MG63 (cell line): Measurements from ENCODE around the gene RNF17. TPM values are rescaled to one million over a fixed set of nuclear protein-coding genes. Genes with fewer than 3 reads are reported as not detected.

Source experiments
- DNase-seq: peaks from one replicate; pipeline ENCODE4 v3.0.0-alpha.2; 2020
- H3K27me3 ChIP-seq: fragments of 250-450 bp; sonication (Bioruptor Pico); 2 replicates; pipeline ENCODE4 v1.5.1; 2020; ENCODE audit warnings: mild to moderate bottlenecking, moderate library complexity
- H3K36me3 ChIP-seq: fragments of 250-450 bp; sonication (Bioruptor Pico); 2 replicates; pipeline ENCODE4 v1.5.1; 2020; ENCODE audit warnings: mild to moderate bottlenecking, moderate library complexity
- H3K4me3 ChIP-seq: fragments of 250-450 bp; sonication (Bioruptor Pico); 2 replicates; pipeline ENCODE4 v1.5.1; 2020; ENCODE audit warnings: mild to moderate bottlenecking, moderate library complexity
- H3K9me3 ChIP-seq: fragments of 250-450 bp; sonication (Bioruptor Pico); 2 replicates; pipeline ENCODE4 v1.5.1; 2020; ENCODE audit warnings: mild to moderate bottlenecking, moderate library complexity
- total RNA-seq: library from RNA; depleted of rRNA; stranded (reverse); fragments of >200 nt; shearing (Covaris generic); gene quantifications from 2 replicates; pipeline ENCODE4 v1.2.3, GENCODE V29; 2014; ENCODE audit warnings: low replicate concordance

RNF17 gene
- total RNA-seq, 1 experiment from 2014 or later, result not detected

GRCh38 chr13:24870380-24870760 lies 106.4 kb downstream of the RNF17 start:
- H3K27me3 ChIP-seq, result no peaks in the 10 kb centered on the region
- no peak for DNase-seq
- H3K9me3 ChIP-seq, result no peaks in the 10 kb centered on the region

GRCh38 chr13:24875566-24875965 lies 111.6 kb downstream of the RNF17 start:
- no peaks in the 10 kb centered on the region for H3K36me3 ChIP-seq
- DNase-seq, result no peak
- no peak overlapping the region for H3K4me3 ChIP-seq
- no peaks in the 10 kb centered on the region for H3K9me3 ChIP-seq
- no peaks in the 10 kb centered on the region for H3K27me3 ChIP-seq

More at GRCh38 chr13:24870380-24870760, 106.4 kb downstream of the RNF17 start:
- H3K36me3 ChIP-seq, result no peaks in the 10 kb centered on the region
- H3K4me3 ChIP-seq, result no peak overlapping the region

DNA sequence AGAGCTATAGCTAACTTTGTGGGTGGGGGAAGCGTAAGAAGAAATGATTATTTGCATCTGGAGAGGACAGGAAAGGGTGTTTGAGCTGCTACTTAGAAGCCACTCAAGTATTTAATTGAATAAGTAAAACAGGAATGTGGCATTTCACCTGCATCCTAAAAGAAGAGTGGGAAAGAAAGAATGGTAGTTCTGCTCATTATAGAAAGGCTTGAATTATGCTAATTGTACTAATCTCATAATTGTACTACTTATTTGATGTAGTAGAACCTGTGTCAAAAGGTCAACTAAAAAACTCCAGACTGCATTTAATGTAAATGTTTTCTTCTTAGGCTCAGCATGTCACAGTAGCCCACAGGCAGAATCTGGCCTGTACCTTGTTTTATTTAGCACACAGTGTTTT lies 113.6 kb downstream of the RNF17 start:
- DNase-seq, result no peak
- H3K36me3 ChIP-seq, result no peaks in the 10 kb centered on the region
- H3K27me3 ChIP-seq, result no peaks in the 10 kb centered on the region
- H3K9me3 ChIP-seq, result no peaks in the 10 kb centered on the region
- H3K4me3 ChIP-seq, result no peak overlapping the region

DNA sequence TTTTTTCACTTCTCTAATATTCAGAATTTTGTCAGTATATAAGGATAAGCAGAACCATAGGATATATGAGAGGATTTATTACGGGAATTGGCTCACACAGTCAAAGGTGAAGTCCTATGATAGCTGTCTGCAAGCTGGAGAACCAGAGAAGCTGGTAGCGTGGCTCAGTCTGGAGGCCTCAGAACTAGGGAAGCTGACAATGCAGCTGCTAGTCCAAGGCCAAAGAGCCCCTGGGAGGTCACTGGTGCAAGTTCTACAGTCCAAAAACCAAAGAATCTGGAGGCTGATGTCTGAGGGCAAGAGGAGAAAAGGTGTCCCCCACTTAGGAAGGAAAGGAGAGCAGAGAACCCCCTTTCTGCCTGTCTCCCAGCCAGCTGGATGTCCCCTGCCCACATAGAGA lies 114.4 kb downstream of the RNF17 start:
- Histone ChIP-seq H3K36me3 (peaks cover under 1% of the 10 kb centered on the region; the same call in 1 of the 2 replicates), H3K27me3 (no peaks in the 10 kb centered on the region), H3K9me3 (no peaks in the 10 kb centered on the region), H3K4me3 (no peak overlapping the region)
- DNase-seq, result no peak

DNA sequence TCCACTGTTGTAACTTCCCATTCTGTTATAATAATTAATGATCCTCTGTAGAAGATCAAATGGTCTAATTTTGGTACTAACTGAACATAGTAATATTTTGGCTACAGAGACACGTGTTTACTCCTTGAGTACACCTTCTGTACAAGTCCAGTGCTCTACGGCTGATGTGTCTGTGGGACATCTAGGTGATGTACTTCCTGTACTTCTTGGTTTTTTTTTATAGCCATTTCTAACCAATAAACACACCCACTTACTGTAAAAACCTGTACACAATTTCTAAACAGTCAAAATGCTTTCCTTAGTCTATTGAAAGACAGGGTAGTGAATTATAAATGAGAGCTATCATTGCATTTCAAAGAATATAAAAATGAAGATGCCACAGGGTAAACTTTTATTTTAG lies 118.7 kb downstream of the RNF17 start:
- Histone ChIP-seq H3K4me3 (no peak overlapping the region), H3K9me3 (no peaks in the 10 kb centered on the region), H3K36me3 (peaks cover 24% of the 10 kb centered on the region), H3K27me3 (no peaks in the 10 kb centered on the region)
- DNase-seq, result no peak

GRCh38 chr13:24887759-24888158 lies 123.8 kb downstream of the RNF17 start:
- DNase-seq, result no peak
- H3K27me3 ChIP-seq, result no peaks in the 10 kb centered on the region
- no peak overlapping the region for H3K4me3 ChIP-seq
- H3K36me3 ChIP-seq, result peaks cover 26% of the 10 kb centered on the region
- H3K9me3 ChIP-seq, result no peaks in the 10 kb centered on the region

- Histone ChIP-seq H3K4me3 (no peak overlapping the region), H3K27me3 (no peaks in the 10 kb centered on the region), H3K36me3 (peaks cover 25% of the 10 kb centered on the region), H3K9me3 (no peaks in the 10 kb centered on the region)
- no peak for DNase-seq
Observed at GRCh38 chr13:24888291-24888931, 124.4 kb downstream of the RNF17 start.

GRCh38 chr13:24890256-24890655 lies 126.3 kb downstream of the RNF17 start:
- Histone ChIP-seq H3K36me3 (peaks cover 18% of the 10 kb centered on the region), H3K4me3 (no peak overlapping the region), H3K27me3 (no peaks in the 10 kb centered on the region), H3K9me3 (no peaks in the 10 kb centered on the region)
- no peak for DNase-seq

GRCh38 chr13:24891476-24892108 lies 127.6 kb downstream of the RNF17 start:
- Histone ChIP-seq H3K4me3 (no peak overlapping the region), H3K27me3 (no peaks in the 10 kb centered on the region), H3K9me3 (no peaks in the 10 kb centered on the region), H3K36me3 (peaks cover 17% of the 10 kb centered on the region)
- DNase-seq, result no peak

- no peaks in the 10 kb centered on the region for H3K27me3 ChIP-seq
- H3K9me3 ChIP-seq, result no peaks in the 10 kb centered on the region
- H3K4me3 ChIP-seq, result no peak overlapping the region
- DNase-seq, result no peak
- peaks cover 23% of the 10 kb centered on the region for H3K36me3 ChIP-seq
Observed at GRCh38 chr13:24892829-24893228, 128.9 kb downstream of the RNF17 start.

DNA sequence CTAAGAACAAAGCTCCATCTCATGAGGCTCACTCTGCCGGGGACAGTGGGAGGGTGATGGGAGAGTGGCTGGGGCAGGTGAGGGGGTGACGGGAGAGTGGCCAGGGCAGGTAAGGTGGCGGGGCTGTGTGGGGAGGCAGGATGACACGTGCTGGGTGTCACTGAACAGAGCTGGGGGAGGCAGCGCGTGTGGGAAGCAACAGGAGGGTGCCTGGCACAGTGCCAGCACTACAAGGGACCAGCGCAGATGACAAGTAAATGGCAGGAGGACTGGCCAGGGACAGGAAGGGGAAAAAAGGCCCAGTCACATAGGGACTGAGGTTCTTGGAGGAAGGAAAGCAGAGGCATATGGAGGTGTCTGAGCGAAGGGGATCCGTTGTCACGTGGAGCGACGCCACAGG lies 129.9 kb downstream of the RNF17 start:
- peaks cover 27% of the 10 kb centered on the region for H3K36me3 ChIP-seq
- H3K9me3 ChIP-seq, result no peaks in the 10 kb centered on the region
- H3K4me3 ChIP-seq, result no peak overlapping the region
- no peaks in the 10 kb centered on the region for H3K27me3 ChIP-seq
- DNase-seq, result no peak

- Histone ChIP-seq H3K4me3 (no peak overlapping the region), H3K36me3 (peaks cover 31% of the 10 kb centered on the region), H3K9me3 (no peaks in the 10 kb centered on the region), H3K27me3 (no peaks in the 10 kb centered on the region)
- DNase-seq, result no peak
Observed at GRCh38 chr13:24894277-24894971, 130.5 kb downstream of the RNF17 start.

DNA sequence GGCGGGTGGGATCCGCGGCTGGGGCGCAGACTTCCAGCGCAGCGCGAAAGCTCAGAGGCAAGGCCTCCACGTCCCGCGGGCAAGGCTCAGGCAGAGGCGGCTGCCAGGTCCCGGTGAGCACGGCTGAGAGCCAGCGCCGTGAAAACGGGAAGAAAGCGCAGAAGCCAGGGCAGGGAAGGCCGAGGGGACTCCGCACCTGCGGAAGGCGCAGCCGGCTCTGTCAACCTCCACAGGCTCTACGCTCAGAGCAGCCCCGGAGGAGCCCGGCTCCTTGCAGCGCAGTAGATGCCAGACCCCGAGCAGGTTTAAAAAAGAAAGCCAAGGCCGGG lies 131.0 kb downstream of the RNF17 start:
- no peak for DNase-seq
- no peak overlapping the region for H3K4me3 ChIP-seq
- no peaks in the 10 kb centered on the region for H3K9me3 ChIP-seq
- peaks cover 29% of the 10 kb centered on the region for H3K36me3 ChIP-seq
- no peaks in the 10 kb centered on the region for H3K27me3 ChIP-seq

DNA sequence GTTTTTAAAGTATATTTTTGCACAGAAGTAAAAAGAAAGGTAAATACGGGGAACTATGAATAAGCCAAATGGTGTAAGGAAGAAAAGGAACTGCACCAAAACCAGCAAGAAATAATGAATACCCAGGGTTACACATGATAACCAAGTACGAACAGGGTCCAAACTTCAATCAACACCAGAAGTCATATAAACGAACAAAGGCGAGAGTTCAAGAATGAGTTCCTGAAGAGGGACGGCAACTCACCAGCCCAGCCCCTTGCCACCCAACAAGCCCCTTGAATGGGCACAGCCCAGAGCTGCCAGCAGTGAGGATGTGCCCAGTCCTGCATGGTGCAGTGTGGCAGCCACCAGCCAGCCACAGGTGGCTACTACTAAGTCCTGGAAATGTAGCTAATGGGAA lies 132.1 kb downstream of the RNF17 start:
- no peaks in the 10 kb centered on the region for H3K27me3 ChIP-seq
- no peak for DNase-seq
- H3K4me3 ChIP-seq, result no peak overlapping the region
- H3K9me3 ChIP-seq, result no peaks in the 10 kb centered on the region
- H3K36me3 ChIP-seq, result peaks cover 34% of the 10 kb centered on the region

GRCh38 chr13:24897293-24897692 lies 133.3 kb downstream of the RNF17 start:
- H3K36me3 ChIP-seq, result peaks cover 34% of the 10 kb centered on the region
- no peak overlapping the region for H3K4me3 ChIP-seq
- no peaks in the 10 kb centered on the region for H3K9me3 ChIP-seq
- no peak for DNase-seq
- H3K27me3 ChIP-seq, result no peaks in the 10 kb centered on the region

DNA sequence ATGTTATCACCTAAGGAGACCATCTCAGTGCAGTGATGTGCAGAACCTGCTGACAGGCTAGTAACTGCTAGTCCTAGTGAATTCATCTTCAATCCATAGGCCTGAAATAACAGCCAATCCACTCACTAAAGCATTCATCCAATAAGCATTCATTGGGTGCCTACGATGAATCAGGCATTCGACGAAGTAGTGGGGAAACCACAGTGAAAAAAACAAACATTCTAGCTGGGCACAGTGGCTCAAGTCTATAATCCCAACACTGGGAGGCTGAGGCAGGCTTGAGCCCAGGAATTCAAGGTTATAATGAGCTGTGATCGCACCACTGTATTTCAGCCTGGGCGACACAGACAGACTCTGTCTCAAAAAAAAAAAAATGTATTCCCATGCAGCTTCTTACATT lies 135.6 kb downstream of the RNF17 start:
- DNase-seq, result no peak
- peaks cover 34% of the 10 kb centered on the region for H3K36me3 ChIP-seq
- no peak overlapping the region for H3K4me3 ChIP-seq
- no peaks in the 10 kb centered on the region for H3K9me3 ChIP-seq
- no peaks in the 10 kb centered on the region for H3K27me3 ChIP-seq

GRCh38 chr13:24900507-24900906 lies 136.5 kb downstream of the RNF17 start:
- no peak for DNase-seq
- H3K36me3 ChIP-seq, result peaks cover 43% of the 10 kb centered on the region
- H3K4me3 ChIP-seq, result no peak overlapping the region

GRCh38 chr13:24905242-24905641 lies 141.3 kb downstream of the RNF17 start:
- no peak for DNase-seq

More at GRCh38 chr13:24900507-24900906, 136.5 kb downstream of the RNF17 start:
- Histone ChIP-seq H3K9me3 (no peaks in the 10 kb centered on the region), H3K27me3 (no peaks in the 10 kb centered on the region)

More at GRCh38 chr13:24905242-24905641, 141.3 kb downstream of the RNF17 start:
- no peaks in the 10 kb centered on the region for H3K27me3 ChIP-seq
- H3K9me3 ChIP-seq, result no peaks in the 10 kb centered on the region
- peaks cover 48% of the 10 kb centered on the region for H3K36me3 ChIP-seq
- H3K4me3 ChIP-seq, result no peak overlapping the region
